ENCODE data around the gene PPEF2.

DNA sequence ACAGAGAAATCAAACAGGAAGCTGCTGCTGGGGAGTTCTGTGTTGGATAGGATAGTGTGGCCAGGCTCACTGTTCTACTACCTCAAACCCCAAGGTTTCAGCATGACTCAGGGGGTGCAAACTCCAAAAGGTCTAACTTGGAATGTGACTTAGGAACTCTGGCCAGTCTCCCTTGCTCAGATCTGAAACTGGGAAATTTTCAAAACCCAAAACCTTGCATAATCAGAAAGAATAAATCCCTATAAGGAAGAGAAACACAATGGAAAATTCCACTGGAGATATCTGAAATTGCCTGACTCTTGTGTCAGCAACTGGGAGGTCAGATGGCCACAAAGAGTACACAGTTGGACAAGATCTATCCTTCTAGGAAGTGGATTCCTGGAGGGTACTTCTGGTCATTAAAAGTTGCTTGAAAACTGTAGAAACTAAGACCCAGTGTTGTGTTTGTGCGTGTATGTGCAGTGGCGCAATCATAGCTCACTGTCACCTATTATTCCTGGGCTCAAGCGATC lies 58.0 kb downstream of the PPEF2 start:
- TF ChIP-seq, protein P1, sequence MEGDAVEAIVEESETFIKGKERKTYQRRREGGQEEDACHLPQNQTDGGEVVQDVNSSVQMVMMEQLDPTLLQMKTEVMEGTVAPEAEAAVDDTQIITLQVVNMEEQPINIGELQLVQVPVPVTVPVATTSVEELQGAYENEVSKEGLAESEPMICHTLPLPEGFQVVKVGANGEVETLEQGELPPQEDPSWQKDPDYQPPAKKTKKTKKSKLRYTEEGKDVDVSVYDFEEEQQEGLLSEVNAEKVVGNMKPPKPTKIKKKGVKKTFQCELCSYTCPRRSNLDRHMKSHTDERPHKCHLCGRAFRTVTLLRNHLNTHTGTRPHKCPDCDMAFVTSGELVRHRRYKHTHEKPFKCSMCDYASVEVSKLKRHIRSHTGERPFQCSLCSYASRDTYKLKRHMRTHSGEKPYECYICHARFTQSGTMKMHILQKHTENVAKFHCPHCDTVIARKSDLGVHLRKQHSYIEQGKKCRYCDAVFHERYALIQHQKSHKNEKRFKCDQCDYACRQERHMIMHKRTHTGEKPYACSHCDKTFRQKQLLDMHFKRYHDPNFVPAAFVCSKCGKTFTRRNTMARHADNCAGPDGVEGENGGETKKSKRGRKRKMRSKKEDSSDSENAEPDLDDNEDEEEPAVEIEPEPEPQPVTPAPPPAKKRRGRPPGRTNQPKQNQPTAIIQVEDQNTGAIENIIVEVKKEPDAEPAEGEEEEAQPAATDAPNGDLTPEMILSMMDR (IDR thresholded peaks at IDR 0.05; ENCODE audit: low read length), result no peak
- TF ChIP-seq EZH2 (optimal IDR thresholded peaks at IDR 0.05; ENCODE audit: low read depth, low read length) (no peak), EZH2phosphoT487 (IDR thresholded peaks at IDR 0.05; ENCODE audit: low read length) (no peak)
